OCI-LY7 (cell line): ENCODE measurements around the gene SPATA31D3.
"Not testable (repeated sequence)": the region's sequence is repeated elsewhere in the genome, so short reads cannot be mapped to it uniquely, and the experiment has no call there.

Experiments
- EZH2phosphoT487 ChIP-seq: fragments of 200-600 bp; sonication (generic); IDR thresholded peaks from 2 replicates; pipeline ENCODE4 v1.6.1; 2018; ENCODE audit warnings: low read depth, borderline replicate concordance, mild to moderate bottlenecking, mixed run types, antibody characterized with exemption, low read length, moderate library complexity, mixed read lengths
- TF ChIP-seq, protein P1 (sequence below): fragments of 200-600 bp; sonication (generic); conservative IDR thresholded peaks from 2 replicates; pipeline ENCODE4 v1.5.1; 2014; ENCODE audit warnings: mild to moderate bottlenecking, antibody characterized with exemption, low read length, moderate library complexity, mixed read lengths

DNA sequence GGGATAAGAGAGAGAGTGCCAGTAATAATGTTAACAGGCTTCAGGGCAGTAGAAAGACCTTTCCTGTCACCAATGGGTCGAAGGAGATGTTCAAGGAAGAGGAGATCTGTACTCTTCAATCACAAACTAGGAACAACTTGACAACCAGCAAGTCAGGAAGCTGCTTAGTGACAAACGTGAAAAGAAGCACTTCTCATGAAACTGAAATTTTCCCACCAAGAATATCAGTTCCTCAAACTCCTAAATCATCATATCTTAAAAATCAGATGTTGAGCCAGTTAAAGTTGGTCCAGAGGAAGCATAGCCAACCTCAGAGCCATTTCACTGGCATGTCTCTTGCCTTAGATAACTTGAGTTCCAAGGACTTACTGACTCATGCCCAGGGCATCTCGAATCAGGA is 5.3 kb downstream of the SPATA31D3 start:
- not testable (repeated sequence) for TF ChIP-seq EZH2phosphoT487
- TF ChIP-seq, protein P1, sequence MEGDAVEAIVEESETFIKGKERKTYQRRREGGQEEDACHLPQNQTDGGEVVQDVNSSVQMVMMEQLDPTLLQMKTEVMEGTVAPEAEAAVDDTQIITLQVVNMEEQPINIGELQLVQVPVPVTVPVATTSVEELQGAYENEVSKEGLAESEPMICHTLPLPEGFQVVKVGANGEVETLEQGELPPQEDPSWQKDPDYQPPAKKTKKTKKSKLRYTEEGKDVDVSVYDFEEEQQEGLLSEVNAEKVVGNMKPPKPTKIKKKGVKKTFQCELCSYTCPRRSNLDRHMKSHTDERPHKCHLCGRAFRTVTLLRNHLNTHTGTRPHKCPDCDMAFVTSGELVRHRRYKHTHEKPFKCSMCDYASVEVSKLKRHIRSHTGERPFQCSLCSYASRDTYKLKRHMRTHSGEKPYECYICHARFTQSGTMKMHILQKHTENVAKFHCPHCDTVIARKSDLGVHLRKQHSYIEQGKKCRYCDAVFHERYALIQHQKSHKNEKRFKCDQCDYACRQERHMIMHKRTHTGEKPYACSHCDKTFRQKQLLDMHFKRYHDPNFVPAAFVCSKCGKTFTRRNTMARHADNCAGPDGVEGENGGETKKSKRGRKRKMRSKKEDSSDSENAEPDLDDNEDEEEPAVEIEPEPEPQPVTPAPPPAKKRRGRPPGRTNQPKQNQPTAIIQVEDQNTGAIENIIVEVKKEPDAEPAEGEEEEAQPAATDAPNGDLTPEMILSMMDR = not testable (repeated sequence)
